ENCODE measurements around the gene RARA.

- TF ChIP-seq CTCF (IDR thresholded peaks at IDR 0.05) (no peak), POLR2A (IDR thresholded peaks at IDR 0.05) (no peak)
Observed at GRCh38 chr17:40312131-40312731, 3.3 kb downstream of the RARA start.
